Measurements from ENCODE around the gene RALGDS. TPM values are rescaled to one million over a fixed set of nuclear protein-coding genes. Genes with fewer than 3 reads are reported as not detected.

The RALGDS gene
- total RNA-seq, 4 donors from 2014 or later, result 14.1 to 67.9 (median 30.3) TPM

DNA sequence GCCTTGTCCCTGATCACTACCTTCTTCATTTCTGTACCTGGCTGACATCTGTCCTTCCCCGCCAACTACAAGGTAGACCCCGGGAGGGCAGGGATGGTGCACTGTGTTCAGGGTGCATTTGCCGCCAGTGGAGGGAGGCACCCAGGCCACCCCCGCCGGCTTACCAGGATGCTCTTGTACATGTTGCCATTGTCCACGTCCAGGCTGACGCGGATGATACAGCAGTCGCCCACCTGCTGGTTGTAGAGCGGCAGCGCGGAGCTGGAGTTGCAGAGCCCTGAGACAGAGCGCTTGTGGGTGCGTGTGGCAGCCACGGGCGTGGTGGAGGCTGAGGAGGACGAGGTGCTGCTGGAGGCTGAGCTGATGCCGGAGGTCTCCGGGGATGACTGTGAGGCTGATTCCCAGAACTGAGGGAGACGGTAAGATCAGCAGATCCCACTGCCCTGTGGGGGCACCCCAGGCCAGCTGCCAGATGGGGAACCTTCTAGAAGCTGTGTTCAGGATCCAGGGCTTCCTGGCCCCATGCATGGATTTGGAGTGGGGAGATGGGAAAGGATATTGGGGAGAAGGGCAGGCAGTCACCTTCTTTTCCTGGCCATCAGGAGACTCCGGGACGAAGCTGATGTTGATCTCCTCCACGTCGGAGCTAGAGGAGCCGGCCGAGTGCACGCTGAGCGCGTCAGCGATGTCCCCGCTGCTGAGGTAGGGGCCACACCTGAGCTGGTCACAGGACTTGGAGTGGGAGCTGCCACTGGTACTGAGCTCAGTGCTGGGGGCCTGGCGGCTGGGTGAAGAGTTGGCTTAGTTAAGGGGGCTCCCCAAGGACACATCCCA, 19.5 kb downstream of the RALGDS start:
- Histone ChIP-seq H3K4me3 (no peak overlapping the region), H3K27ac (no peak overlapping the region), H3K9me3 (no peaks in the 10 kb centered on the region), H3K27me3 (no peaks in the 10 kb centered on the region), H3K4me1 (no peaks in the 10 kb centered on the region), H3K36me3 (no peaks in the 10 kb centered on the region)
- intact Hi-C loops (cut with DNase I; ENCODE audit: low total_unique reads), result loop anchor here (5.0 kb wide), 1 partner anchor 41 kb away; no protein-coding TSS in a partner anchor
- DNase-seq, result peak in 1 of 2 donors; percentile 14
- TF ChIP-seq POLR2A (IDR thresholded peaks at IDR 0.05), result no peak
- TF ChIP-seq, protein P1, sequence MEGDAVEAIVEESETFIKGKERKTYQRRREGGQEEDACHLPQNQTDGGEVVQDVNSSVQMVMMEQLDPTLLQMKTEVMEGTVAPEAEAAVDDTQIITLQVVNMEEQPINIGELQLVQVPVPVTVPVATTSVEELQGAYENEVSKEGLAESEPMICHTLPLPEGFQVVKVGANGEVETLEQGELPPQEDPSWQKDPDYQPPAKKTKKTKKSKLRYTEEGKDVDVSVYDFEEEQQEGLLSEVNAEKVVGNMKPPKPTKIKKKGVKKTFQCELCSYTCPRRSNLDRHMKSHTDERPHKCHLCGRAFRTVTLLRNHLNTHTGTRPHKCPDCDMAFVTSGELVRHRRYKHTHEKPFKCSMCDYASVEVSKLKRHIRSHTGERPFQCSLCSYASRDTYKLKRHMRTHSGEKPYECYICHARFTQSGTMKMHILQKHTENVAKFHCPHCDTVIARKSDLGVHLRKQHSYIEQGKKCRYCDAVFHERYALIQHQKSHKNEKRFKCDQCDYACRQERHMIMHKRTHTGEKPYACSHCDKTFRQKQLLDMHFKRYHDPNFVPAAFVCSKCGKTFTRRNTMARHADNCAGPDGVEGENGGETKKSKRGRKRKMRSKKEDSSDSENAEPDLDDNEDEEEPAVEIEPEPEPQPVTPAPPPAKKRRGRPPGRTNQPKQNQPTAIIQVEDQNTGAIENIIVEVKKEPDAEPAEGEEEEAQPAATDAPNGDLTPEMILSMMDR (IDR thresholded peaks at IDR 0.05), result no peak

- Histone ChIP-seq H3K27me3 (no peaks in the 10 kb centered on the region), H3K9me3 (peaks cover 0 to 8% of the 10 kb centered on the region in 2 donors), H3K36me3 (no peaks in the 10 kb centered on the region), H3K27ac (no peak overlapping the region), H3K4me1 (no peaks in the 10 kb centered on the region), H3K4me3 (no peak overlapping the region)
- intact Hi-C loops (cut with DNase I; ENCODE audit: low total_unique reads), result loop anchor here (5.0 kb wide), 1 partner anchor 42 kb away; no protein-coding TSS in a partner anchor
- no peak for DNase-seq
- TF ChIP-seq, protein P1 (IDR thresholded peaks at IDR 0.05), result no peak
- TF ChIP-seq POLR2A (IDR thresholded peaks at IDR 0.05), result no peak
Observed at GRCh38 chr9:133100506-133101355, 20.3 kb downstream of the RALGDS start.

DNA sequence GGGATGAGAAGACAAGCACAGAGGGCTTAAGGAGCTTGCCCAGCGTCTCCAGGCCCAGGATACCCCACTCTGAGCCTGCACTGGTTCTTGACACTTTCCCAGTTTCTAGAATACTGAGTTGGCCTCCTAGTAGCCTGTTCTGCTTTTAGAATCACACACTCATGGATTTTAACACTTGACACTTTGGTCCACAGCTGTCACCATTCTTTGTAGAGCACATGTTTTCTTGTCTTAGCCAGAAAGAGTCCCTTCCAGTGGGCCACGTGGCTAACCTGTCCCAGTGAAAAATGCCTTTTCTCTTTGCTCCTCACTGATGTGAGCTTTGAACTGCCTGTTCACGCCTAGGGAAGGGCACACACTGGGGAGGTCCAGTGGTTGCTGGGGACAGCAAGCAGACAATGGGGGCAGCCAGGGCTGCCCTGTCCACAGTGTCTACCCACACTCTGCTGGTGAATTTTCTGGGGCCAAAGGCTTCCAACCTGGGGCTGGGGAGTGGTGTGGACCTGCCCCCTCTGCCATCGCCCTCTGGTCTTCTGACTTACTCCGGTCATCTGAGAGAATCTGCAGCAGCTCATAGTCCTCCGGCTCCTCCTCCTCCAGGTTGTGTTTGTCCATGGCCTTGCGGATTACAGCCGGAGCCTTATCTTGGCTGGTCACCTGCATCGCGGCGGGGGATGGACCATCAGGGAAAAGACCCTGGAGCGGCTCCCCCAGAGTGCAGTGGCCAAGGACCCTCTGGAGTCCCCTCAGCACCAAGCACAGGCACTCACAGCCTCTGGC, 21.1 kb downstream of the RALGDS start:
- Histone ChIP-seq H3K27me3 (no peaks in the 10 kb centered on the region), H3K9me3 (peaks cover 0 to 10% of the 10 kb centered on the region in 2 donors), H3K36me3 (no peaks in the 10 kb centered on the region), H3K4me1 (no peaks in the 10 kb centered on the region), H3K4me3 (no peak overlapping the region), H3K27ac (no peak overlapping the region)
- TF ChIP-seq, protein P1 (IDR thresholded peaks at IDR 0.05), result no peak
- no peak for TF ChIP-seq POLR2A (IDR thresholded peaks at IDR 0.05)
- DNase-seq, result no peak
- intact Hi-C loops (cut with DNase I; ENCODE audit: low total_unique reads), result loop anchor here (5.0 kb wide), 1 partner anchor 42 kb away; no protein-coding TSS in a partner anchor

DNA sequence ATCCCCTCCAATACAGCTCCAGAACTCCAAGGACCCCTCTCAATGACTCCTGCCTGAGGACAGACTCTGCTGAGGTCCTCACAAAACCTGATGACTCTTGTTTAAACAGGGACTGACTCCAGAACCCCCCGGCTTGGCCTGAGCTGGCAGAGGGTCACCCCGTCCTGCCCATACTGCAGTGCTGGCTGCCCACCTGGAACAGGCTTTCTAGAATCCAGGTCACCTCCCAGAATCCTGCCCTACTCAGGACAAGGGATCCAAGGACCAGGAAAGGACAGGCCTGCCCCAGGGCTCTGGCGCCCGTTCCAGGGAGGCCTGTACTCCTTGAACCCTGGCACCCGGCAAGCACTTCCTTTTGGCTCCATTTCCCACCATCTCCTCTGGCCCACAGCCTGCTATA, 22.2 kb downstream of the RALGDS start:
- Histone ChIP-seq H3K27me3 (no peaks in the 10 kb centered on the region), H3K9me3 (peaks cover 0 to 10% of the 10 kb centered on the region in 2 donors), H3K4me3 (no peak overlapping the region), H3K4me1 (no peaks in the 10 kb centered on the region), H3K36me3 (no peaks in the 10 kb centered on the region), H3K27ac (no peak overlapping the region)
- TF ChIP-seq, protein P1 (IDR thresholded peaks at IDR 0.05), result no peak
- TF ChIP-seq POLR2A (IDR thresholded peaks at IDR 0.05), result no peak
- intact Hi-C loops (cut with DNase I; ENCODE audit: low total_unique reads), result no loop called here
- no peak for DNase-seq
